SK-N-SH treated with all-trans-retinoic acid at 6 μM for 48 hours (cell line): ENCODE results near the gene TSHZ1.

Source experiments
- ARNTL ChIP-seq: fragments of 450-650 bp; formaldehyde crosslinking; IDR thresholded peaks from 2 replicates; pipeline ENCODE4 v1.5.0; 2020; ENCODE audit warnings: low read depth, mild to moderate bottlenecking, moderate library complexity, borderline replicate concordance
- CREB5 ChIP-seq: fragments of 250-450 bp; sonication (Bioruptor Pico); IDR thresholded peaks from 2 replicates; pipeline ENCODE4 v1.5.1; 2020; ENCODE audit warnings: low read depth, mild to moderate bottlenecking, moderate library complexity
- CSDC2 ChIP-seq: fragments of 250-450 bp; sonication (Bioruptor Pico); IDR thresholded peaks from 2 replicates; pipeline ENCODE4 v1.5.0; 2020; ENCODE audit warnings: mild to moderate bottlenecking, moderate library complexity
- ESRRG ChIP-seq: fragments of 250-450 bp; sonication (Bioruptor Pico); IDR thresholded peaks from 2 replicates; pipeline ENCODE4 v1.6.1; 2021; ENCODE audit warnings: mild to moderate bottlenecking
- GLIS3 ChIP-seq: fragments of 250-450 bp; sonication (Bioruptor Pico); IDR thresholded peaks from 2 replicates; pipeline ENCODE4 v1.5.0; 2020; ENCODE audit warnings: mild to moderate bottlenecking, moderate library complexity
- OSR1 ChIP-seq: fragments of 250-450 bp; sonication (Bioruptor Pico); IDR thresholded peaks from 2 replicates; pipeline ENCODE4 v1.8.0; 2022; ENCODE audit warnings: moderate library complexity, mild to moderate bottlenecking, inconsistent platforms
- RARB ChIP-seq: fragments of 250-450 bp; sonication (Bioruptor Pico); IDR thresholded peaks from 2 replicates; pipeline ENCODE4 v1.8.0; 2021; ENCODE audit warnings: mild to moderate bottlenecking, moderate library complexity
- TCF4 ChIP-seq: fragments of 250-450 bp; sonication (Bioruptor Pico); IDR thresholded peaks from 2 replicates; pipeline ENCODE4 v1.8.0; 2021; ENCODE audit warnings: mild to moderate bottlenecking, moderate library complexity, borderline replicate concordance
- TOX ChIP-seq: fragments of 250-450 bp; sonication (Bioruptor Pico); IDR thresholded peaks from 2 replicates; pipeline ENCODE4 v1.8.0; 2021; ENCODE audit warnings: mild to moderate bottlenecking, moderate library complexity, borderline replicate concordance
- ZC3H10 ChIP-seq: fragments of 250-450 bp; sonication (Bioruptor Pico); IDR thresholded peaks from 2 replicates; pipeline ENCODE4 v1.5.1; 2021; ENCODE audit warnings: mild to moderate bottlenecking, moderate library complexity
- ZFP30 ChIP-seq: fragments of 450-650 bp; formaldehyde crosslinking; IDR thresholded peaks from 2 replicates; pipeline ENCODE4 v1.5.0; 2022; ENCODE audit warnings: mild to moderate bottlenecking, moderate library complexity
- ZNF8 ChIP-seq: fragments of 450-650 bp; formaldehyde crosslinking; IDR thresholded peaks from 2 replicates; pipeline ENCODE4 v1.5.0; 2020; ENCODE audit warnings: mild to moderate bottlenecking, moderate library complexity
- TF ChIP-seq, protein P1 (sequence below): fragments of 250-450 bp; sonication (Bioruptor Pico); IDR thresholded peaks from 2 replicates; pipeline ENCODE4 v1.8.0; 2020; ENCODE audit warnings: mild to moderate bottlenecking, moderate library complexity, borderline replicate concordance
- TF ChIP-seq, protein P2 (sequence below): fragments of 250-450 bp; sonication (Bioruptor Pico); IDR thresholded peaks from 2 replicates; pipeline ENCODE4 v1.8.0; 2021; ENCODE audit warnings: low read depth, mild to moderate bottlenecking, moderate library complexity, borderline replicate concordance

- TF ChIP-seq GLIS3 (no peak), ESRRG (CRISPR knock-in tag) (no peak), CREB5 (no peak), ZC3H10 (CRISPR knock-in tag) (no peak), ARNTL (CRISPR knock-in tag) (no peak), TCF4 (CRISPR knock-in tag) (no peak), ZFP30 (CRISPR knock-in tag) (no peak), OSR1 (no peak), RARB (CRISPR knock-in tag) (no peak), ZNF8 (no peak), CSDC2 (no peak), TOX (CRISPR knock-in tag) (no peak)
- TF ChIP-seq, protein P1, sequence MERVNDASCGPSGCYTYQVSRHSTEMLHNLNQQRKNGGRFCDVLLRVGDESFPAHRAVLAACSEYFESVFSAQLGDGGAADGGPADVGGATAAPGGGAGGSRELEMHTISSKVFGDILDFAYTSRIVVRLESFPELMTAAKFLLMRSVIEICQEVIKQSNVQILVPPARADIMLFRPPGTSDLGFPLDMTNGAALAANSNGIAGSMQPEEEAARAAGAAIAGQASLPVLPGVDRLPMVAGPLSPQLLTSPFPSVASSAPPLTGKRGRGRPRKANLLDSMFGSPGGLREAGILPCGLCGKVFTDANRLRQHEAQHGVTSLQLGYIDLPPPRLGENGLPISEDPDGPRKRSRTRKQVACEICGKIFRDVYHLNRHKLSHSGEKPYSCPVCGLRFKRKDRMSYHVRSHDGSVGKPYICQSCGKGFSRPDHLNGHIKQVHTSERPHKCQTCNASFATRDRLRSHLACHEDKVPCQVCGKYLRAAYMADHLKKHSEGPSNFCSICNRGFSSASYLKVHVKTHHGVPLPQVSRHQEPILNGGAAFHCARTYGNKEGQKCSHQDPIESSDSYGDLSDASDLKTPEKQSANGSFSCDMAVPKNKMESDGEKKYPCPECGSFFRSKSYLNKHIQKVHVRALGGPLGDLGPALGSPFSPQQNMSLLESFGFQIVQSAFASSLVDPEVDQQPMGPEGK (CRISPR knock-in tag) = no peak
- TF ChIP-seq, protein P2, sequence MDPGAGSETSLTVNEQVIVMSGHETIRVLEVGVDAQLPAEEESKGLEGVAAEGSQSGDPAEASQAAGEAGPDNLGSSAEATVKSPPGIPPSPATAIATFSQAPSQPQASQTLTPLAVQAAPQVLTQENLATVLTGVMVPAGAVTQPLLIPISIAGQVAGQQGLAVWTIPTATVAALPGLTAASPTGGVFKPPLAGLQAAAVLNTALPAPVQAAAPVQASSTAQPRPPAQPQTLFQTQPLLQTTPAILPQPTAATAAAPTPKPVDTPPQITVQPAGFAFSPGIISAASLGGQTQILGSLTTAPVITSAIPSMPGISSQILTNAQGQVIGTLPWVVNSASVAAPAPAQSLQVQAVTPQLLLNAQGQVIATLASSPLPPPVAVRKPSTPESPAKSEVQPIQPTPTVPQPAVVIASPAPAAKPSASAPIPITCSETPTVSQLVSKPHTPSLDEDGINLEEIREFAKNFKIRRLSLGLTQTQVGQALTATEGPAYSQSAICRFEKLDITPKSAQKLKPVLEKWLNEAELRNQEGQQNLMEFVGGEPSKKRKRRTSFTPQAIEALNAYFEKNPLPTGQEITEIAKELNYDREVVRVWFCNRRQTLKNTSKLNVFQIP = no peak
Observed at GRCh38 chr18:75216212-75216910, 5.8 kb downstream of the TSHZ1 start.
